Transverse colon (tissue), 4 donors: ENCODE results near the gene HTR1B. TPM values are rescaled to one million over a fixed set of nuclear protein-coding genes. Genes with fewer than 3 reads are reported as not detected.

Experiments used
- DNase-seq: peaks from one replicate; pipeline ENCODE4 v3.0.0-alpha.2; 2019
- H3K27ac ChIP-seq, 4 donors: fragments of 200-600 bp; sonication (generic); 2 replicates each; pipeline ENCODE4 v1.5.1; 2016 to 2018; ENCODE audit warnings: inconsistent platforms in 4 of 4
- H3K27me3 ChIP-seq: fragments of 200-600 bp; sonication (generic); 2 replicates; pipeline ENCODE4 v1.5.1; 2017; ENCODE audit warnings: inconsistent platforms
- H3K36me3 ChIP-seq, 4 donors: fragments of 200-600 bp; sonication (generic); 2 replicates each; pipeline ENCODE4 v1.5.1; 2017 to 2019; ENCODE audit warnings: inconsistent platforms in 4 of 4
- H3K4me1 ChIP-seq, 4 donors: fragments of 200-600 bp; sonication (generic); 2 replicates each; pipeline ENCODE4 v1.5.1; 2017 to 2020; ENCODE audit warnings: inconsistent platforms in 4 of 4
- H3K4me3 ChIP-seq, 4 donors: fragments of 200-600 bp; sonication (generic); 1 replicate in 1 of 4; 2 replicates in 3 of 4; pipeline versions ENCODE4 v1.5.1 to v1.6.1; 2017 to 2019; ENCODE audit warnings: inconsistent platforms in 4 of 4
- H3K9me3 ChIP-seq, 2 donors: fragments of 200-600 bp; sonication (generic); 2 replicates each; pipeline ENCODE4 v1.5.1; 2017 to 2019; ENCODE audit warnings: inconsistent platforms in 2 of 2
- CTCF ChIP-seq, 5 experiments: fragments of 200-600 bp in 3 of 5; fragments of 450-650 bp in 2 of 5; sonication (generic) in 3 of 5; IDR thresholded peaks; 1 replicate in 2 of 5; 2 replicates in 3 of 5; pipeline ENCODE4 v1.5.1; 2016 to 2017; ENCODE audit warnings: antibody characterized with exemption in 5 of 5, inconsistent platforms in 3 of 5, mild to moderate bottlenecking in 2 of 5, moderate library complexity in 1 of 5
- EP300 ChIP-seq: sonication (generic); formaldehyde crosslinking; IDR thresholded peaks from one replicate; pipeline ENCODE4 v1.6.1; 2017; ENCODE audit warnings: antibody characterized with exemption, low read depth
- POLR2A ChIP-seq: fragments of 450-650 bp; IDR thresholded peaks from one replicate; pipeline ENCODE4 v1.6.1; 2016; ENCODE audit warnings: antibody characterized with exemption, mild to moderate bottlenecking, moderate library complexity
- POLR2AphosphoS5 ChIP-seq, 3 donors: sonication (generic); formaldehyde crosslinking; IDR thresholded peaks; one replicate each; pipeline ENCODE4 v1.6.1; 2016; ENCODE audit warnings: antibody characterized with exemption in 3 of 3
- WGBS, 2 donors: methylation state at CpG; one replicate each; pipeline ENCODE4 v1.1.5; 2018; ENCODE audit warnings: low coverage in 1 of 2; 5-methylcytosine and 5-hydroxymethylcytosine counted together
- in situ Hi-C, 4 donors: fragments of 200-750 bp; cut with MboI; loops; one replicate each; pipeline versions ENCODE4 v1.15.0 to v1.15.1; 2017; ENCODE audit warnings: low sequenced_read_pairs in 3 of 4, low pct_ligation_motif_present in 1 of 4, low pct_unique_long_range_greater_than_20kb in 1 of 4
- intact Hi-C: fragments of 100-400 bp; cut with DNase I; formaldehyde crosslinking; loops from one replicate; pipeline ENCODE4 v1.15.1; 2023; ENCODE audit warnings: low total_unique reads
- total RNA-seq, 4 donors: library from RNA; depleted of rRNA; stranded (reverse); fragments of >200 nt; gene quantifications; one replicate each; pipeline ENCODE4 v1.1.0, GENCODE V29; 2016

HTR1B gene
- total RNA-seq, 4 donors from 2014 or later, result not detected

GRCh38 chr6:77424761-77425160 is 38.5 kb downstream of the HTR1B start:
- no peak overlapping the region for H3K4me3 ChIP-seq
- intact Hi-C loops (no loop called here), in situ Hi-C loops (no loop called here)
- H3K4me1 ChIP-seq, result no peaks in the 10 kb centered on the region
- no peaks in the 10 kb centered on the region for H3K36me3 ChIP-seq
- H3K27me3 ChIP-seq, result no peaks in the 10 kb centered on the region
- H3K27ac ChIP-seq, result no peak overlapping the region
- no peak for DNase-seq
- H3K9me3 ChIP-seq, result no peaks in the 10 kb centered on the region
- 77 to 84% methylated on average over 2 of the region's 2 CpGs for WGBS, 2 donors
- TF ChIP-seq CTCF (IDR thresholded peaks at IDR 0.05) (no peak), EP300 (no peak), POLR2AphosphoS5 (IDR thresholded peaks at IDR 0.05) (no peak), POLR2A (no peak)

- Histone ChIP-seq H3K36me3 (no peaks in the 10 kb centered on the region), H3K9me3 (no peaks in the 10 kb centered on the region), H3K27ac (no peak overlapping the region), H3K27me3 (no peaks in the 10 kb centered on the region), H3K4me1 (no peaks in the 10 kb centered on the region), H3K4me3 (no peak overlapping the region)
- intact Hi-C loops, result loop anchor here (5.0 kb wide), 1 partner anchor 565 kb away; no protein-coding TSS in a partner anchor
- 69 to 90% methylated on average over 2 of the region's 2 CpGs for WGBS, 2 donors
- in situ Hi-C loops, result no loop called here
- no peak for DNase-seq
- TF ChIP-seq POLR2AphosphoS5 (IDR thresholded peaks at IDR 0.05) (no peak), POLR2A (no peak), EP300 (no peak), CTCF (IDR thresholded peaks at IDR 0.05) (no peak)
Observed at GRCh38 chr6:77416839-77417238, 46.5 kb downstream of the HTR1B start.

- WGBS, 2 donors, result 58 to 66% methylated on average over 2 of the region's 2 CpGs
Observed at GRCh38 chr6:77415706-77416105, 47.6 kb downstream of the HTR1B start.

More at GRCh38 chr6:77415706-77416105, 47.6 kb downstream of the HTR1B start:
- Histone ChIP-seq H3K9me3 (no peaks in the 10 kb centered on the region), H3K27me3 (no peaks in the 10 kb centered on the region), H3K27ac (no peak overlapping the region), H3K4me1 (no peaks in the 10 kb centered on the region), H3K36me3 (no peaks in the 10 kb centered on the region), H3K4me3 (no peak overlapping the region)
- intact Hi-C loops (loop anchor here (5.0 kb wide), 1 partner anchor 563 kb away; no protein-coding TSS in a partner anchor), in situ Hi-C loops (no loop called here)
- DNase-seq, result no peak
- TF ChIP-seq POLR2A (no peak), CTCF (IDR thresholded peaks at IDR 0.05) (no peak), POLR2AphosphoS5 (IDR thresholded peaks at IDR 0.05) (no peak), EP300 (no peak)

Other genes starting within 250 kb of the HTR1B start
- under 1 TPM in 1 of 4 donors, not detected in 3; under 0.01 TPM for gene MEI4, start 189.5 kb upstream of the HTR1B start, total RNA-seq